ENCODE data around the gene DYRK1A.

The DYRK1A gene

DNA sequence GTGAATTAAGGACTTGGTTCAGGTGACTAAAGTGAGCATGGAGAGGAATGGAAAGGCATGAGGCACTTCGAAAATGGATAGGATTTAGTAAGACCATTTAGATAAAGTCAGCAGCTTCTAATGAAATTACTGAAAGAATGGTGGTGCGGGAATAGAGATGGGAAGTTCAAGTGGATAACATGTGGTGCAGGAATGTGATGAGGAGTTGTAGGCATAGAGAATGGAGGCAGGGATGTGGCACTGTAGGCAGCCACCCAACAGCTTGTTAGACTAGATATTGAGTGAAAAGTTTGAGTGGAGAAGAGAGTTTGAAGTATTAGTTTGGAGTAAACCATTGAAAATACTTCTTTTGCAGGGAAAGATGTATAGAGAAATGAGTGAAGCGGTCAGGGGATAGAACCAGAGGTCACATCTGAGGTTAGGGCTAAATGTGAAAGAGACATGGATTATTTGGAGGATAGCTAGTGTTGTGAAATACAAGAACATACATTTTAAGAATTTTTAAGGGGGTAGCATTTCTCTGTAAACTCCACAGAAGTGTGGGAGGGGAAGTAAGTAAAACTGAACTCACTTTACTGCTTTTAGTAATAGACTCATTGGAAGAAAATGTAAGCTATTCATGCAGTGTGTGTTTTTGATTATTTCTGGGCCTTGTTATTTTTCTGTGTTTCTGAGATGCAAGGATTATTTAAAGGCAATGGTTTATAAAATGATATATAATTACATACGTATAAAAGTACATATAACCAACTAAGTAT is 46.2 kb downstream of the DYRK1A start:
- H3K4me3 ChIP-seq, result no peak overlapping the region
- H3K4me1 ChIP-seq, result peaks cover 7 to 67% (median 20%) of the 10 kb centered on the region in 10 experiments; a peak in 16 of 20 replicates
- 0 out of 22 replicates have a peak, but pooled peaks cover 0 to 3% (median 0%) of the 10 kb centered on the region in 11 experiments for H3K9me3 ChIP-seq (replicated peaks in 1 of 11)
- no peak overlapping the region for H3K9ac ChIP-seq
- no peak for TF ChIP-seq Cebpa-rat (IDR thresholded peaks at IDR 0.05)
- H3K27ac ChIP-seq, result 0 out of 22 replicates have a peak overlapping the region, but pooled peaks of 1 of the 11 experiments have one; percentile 5
- H3K27me3 ChIP-seq, result no peaks in the 10 kb centered on the region
- H3K4me2 ChIP-seq, result peak overlapping the region in 5 of 11 experiments; percentile 1 to 70 (median 16); a peak in 6 of 22 replicates
- peaks cover 78 to 100% (median 100%) of the 10 kb centered on the region in 11 experiments for H4K20me1 ChIP-seq
- peaks cover 4 to 36% (median 22%) of the 10 kb centered on the region in 11 experiments; a peak in 15 of 22 replicates for H3K36me3 ChIP-seq

DNA sequence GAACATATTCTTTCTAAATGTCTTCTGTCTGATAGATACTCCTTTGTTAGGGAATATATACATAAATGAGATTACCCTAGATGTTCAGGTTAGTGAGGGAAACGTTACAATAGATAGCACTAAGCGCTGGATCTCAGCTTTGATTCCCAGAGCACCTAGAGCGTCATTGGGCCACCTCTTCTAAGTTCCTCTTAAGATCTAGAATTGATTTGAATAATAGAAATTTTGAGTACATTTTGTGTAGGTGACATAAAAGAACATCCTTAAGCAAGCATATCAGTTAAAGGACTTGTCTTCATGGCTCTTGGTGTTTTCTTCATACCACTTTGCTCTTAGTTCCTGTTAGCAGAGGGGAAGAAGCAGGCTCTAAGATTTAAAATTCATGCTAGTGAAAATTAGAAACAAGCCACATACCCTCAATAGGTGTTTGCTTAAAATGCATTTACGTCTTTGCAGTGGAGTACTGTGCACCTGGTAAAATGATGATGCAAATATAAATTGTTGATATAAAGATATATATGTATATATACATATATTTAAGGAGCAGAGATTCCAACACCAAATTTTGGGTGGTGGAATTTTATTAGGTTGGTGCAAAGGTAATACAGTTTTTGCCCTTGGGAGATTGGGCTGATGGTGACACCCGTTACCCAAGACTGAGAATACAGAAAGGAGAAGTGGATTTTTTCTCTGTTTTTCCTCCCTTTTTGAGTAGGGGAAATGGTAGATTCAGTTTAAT is 47.1 kb downstream of the DYRK1A start:
- peaks cover 4 to 29% (median 22%) of the 10 kb centered on the region in 11 experiments; a peak in 15 of 22 replicates for H3K36me3 ChIP-seq
- H3K27ac ChIP-seq, result peak overlapping the region in 3 of 11 experiments; percentile 14 to 49 (median 43); a peak in 4 of 22 replicates

DNA sequence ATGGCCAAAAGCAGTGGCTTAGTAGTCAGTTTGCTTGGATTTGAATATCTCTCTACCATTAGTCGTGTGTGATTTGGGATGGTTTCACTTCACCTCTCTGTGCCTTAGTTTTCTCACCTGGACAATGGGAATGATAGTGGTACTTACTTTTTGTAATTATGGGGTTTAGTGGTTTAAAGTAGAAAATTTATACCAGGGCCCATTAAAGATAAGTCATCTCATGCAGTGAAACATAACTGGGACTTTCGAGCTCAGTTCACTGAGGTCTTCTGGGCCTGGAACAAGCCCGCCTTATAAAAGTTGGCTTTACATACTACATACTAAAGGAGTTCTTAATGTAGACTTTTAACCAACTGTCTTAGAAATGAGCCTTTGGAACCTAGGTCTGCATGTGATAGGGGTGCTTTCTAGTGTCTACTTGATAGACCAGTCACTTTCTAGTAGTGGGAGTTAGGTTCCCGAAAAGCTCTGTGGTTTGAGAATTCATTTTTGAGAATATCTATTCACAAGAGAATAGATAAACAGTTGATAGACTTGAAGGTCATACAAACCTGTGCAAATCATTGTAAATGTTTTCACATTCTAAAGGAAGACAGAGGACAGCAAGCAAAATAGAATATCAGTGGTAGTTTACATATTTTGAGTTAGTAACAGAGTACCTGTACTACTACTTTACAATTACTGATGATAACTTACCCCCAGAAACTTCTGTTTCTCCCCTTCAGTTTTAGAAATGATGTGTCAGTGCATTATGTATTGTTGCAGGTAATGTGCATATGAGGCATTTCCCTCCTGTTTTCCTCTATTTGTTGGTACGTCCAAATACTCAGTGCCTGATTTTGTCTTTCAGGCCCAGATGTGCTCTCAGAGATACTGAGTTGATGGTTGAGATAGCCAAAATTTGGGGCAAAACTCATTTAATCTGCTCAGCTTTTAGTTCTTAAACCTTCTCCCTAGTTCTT is 48.0 kb downstream of the DYRK1A start:
- Histone ChIP-seq H3K27me3 (no peaks in the 10 kb centered on the region), H3K4me2 (peak overlapping the region in 9 of 11 experiments; percentile 2 to 70 (median 33); a peak in 11 of 22 replicates), H3K36me3 (peaks cover 4 to 27% (median 19%) of the 10 kb centered on the region in 11 experiments; a peak in 15 of 22 replicates), H3K4me1 (peaks cover 5 to 59% (median 20%) of the 10 kb centered on the region in 10 experiments; a peak in 16 of 20 replicates), H3K9ac (no peak overlapping the region), H3K4me3 (no peak overlapping the region), H3K9me3 (replicated peaks in 1 of 11) (no peaks in the 10 kb centered on the region), H4K20me1 (peaks cover 67 to 100% (median 100%) of the 10 kb centered on the region in 11 experiments), H3K27ac (peak overlapping the region in 3 of 11 experiments; percentile 21 to 49 (median 43); a peak in 7 of 22 replicates)
- no peak for TF ChIP-seq Cebpa-rat (IDR thresholded peaks at IDR 0.05)

More for the DNA sequence above, 47.1 kb downstream of the DYRK1A start:
- Histone ChIP-seq H3K4me3 (no peak overlapping the region), H3K9ac (no peak overlapping the region), H3K4me1 (peaks cover 7 to 58% (median 20%) of the 10 kb centered on the region in 10 experiments; a peak in 16 of 20 replicates), H4K20me1 (peaks cover 68 to 100% (median 100%) of the 10 kb centered on the region in 11 experiments), H3K27me3 (no peaks in the 10 kb centered on the region), H3K9me3 (replicated peaks in 1 of 11) (0 out of 22 replicates have a peak, but pooled peaks cover 0 to 2% (median 0%) of the 10 kb centered on the region in 11 experiments), H3K4me2 (peak overlapping the region in 9 of 11 experiments; percentile 2 to 70 (median 33); a peak in 13 of 22 replicates)
- no peak for TF ChIP-seq Cebpa-rat (IDR thresholded peaks at IDR 0.05)

DNA sequence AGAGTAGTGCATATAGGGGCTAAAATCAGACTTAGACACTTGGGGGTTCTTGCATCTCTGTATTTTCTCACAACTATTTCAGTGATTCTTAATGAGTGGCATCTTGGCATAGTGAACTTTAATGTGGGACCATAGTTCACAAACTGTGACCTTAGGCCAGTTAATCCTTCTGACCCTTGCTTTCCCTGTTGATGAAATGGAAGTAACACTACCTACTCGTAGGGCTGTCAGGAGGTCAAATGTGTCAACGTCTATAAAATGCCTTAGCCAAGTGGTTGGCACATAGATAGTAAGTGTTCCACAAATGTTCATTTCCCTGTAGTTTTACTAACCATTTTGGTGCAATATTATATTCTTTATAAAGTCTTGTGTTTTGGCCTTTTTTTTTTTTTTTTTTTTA is 49.4 kb downstream of the DYRK1A start:
- Histone ChIP-seq H4K20me1 (peaks cover 62 to 100% (median 100%) of the 10 kb centered on the region in 11 experiments), H3K9ac (no peak overlapping the region), H3K9me3 (replicated peaks in 1 of 11) (no peaks in the 10 kb centered on the region), H3K27ac (no peak overlapping the region), H3K27me3 (no peaks in the 10 kb centered on the region), H3K4me3 (no peak overlapping the region), H3K4me2 (peak overlapping the region in 1 of 11 experiments; percentile 62; a peak in 2 of 22 replicates), H3K4me1 (peaks cover 5 to 61% (median 20%) of the 10 kb centered on the region in 10 experiments; a peak in 16 of 20 replicates), H3K36me3 (peaks cover 6 to 27% (median 23%) of the 10 kb centered on the region in 11 experiments; a peak in 17 of 22 replicates)
- no peak for TF ChIP-seq Cebpa-rat (IDR thresholded peaks at IDR 0.05)

DNA sequence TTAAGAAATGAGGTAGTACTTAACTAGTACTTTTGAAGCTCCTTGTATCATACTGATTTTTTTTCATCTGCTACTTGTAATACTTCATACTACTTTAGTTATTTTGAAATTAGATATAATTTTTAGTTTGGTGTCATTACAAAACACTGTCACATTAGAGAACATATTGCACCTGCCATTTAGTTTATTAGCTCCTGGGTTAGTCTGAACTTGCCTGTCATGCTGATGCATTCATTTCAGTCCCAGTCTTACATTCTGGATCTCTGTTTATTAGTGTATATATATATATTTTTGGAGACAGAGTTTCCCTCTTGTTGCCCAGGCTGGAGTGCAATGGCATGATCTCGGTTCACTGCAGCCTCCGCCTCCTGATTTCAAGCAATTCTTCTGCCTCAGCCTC is 50.3 kb downstream of the DYRK1A start:
- Histone ChIP-seq H3K4me3 (no peak overlapping the region), H3K27me3 (no peaks in the 10 kb centered on the region), H3K4me2 (no peak overlapping the region), H3K9me3 (replicated peaks in 1 of 11) (no peaks in the 10 kb centered on the region), H3K4me1 (peaks cover 5 to 53% (median 20%) of the 10 kb centered on the region in 10 experiments; a peak in 16 of 20 replicates), H3K27ac (no peak overlapping the region), H3K9ac (no peak overlapping the region), H3K36me3 (peaks cover 16 to 35% (median 31%) of the 10 kb centered on the region in 11 experiments; a peak in 20 of 22 replicates), H4K20me1 (peaks cover 53 to 100% (median 99%) of the 10 kb centered on the region in 11 experiments)
- no peak for TF ChIP-seq Cebpa-rat (IDR thresholded peaks at IDR 0.05)

DNA sequence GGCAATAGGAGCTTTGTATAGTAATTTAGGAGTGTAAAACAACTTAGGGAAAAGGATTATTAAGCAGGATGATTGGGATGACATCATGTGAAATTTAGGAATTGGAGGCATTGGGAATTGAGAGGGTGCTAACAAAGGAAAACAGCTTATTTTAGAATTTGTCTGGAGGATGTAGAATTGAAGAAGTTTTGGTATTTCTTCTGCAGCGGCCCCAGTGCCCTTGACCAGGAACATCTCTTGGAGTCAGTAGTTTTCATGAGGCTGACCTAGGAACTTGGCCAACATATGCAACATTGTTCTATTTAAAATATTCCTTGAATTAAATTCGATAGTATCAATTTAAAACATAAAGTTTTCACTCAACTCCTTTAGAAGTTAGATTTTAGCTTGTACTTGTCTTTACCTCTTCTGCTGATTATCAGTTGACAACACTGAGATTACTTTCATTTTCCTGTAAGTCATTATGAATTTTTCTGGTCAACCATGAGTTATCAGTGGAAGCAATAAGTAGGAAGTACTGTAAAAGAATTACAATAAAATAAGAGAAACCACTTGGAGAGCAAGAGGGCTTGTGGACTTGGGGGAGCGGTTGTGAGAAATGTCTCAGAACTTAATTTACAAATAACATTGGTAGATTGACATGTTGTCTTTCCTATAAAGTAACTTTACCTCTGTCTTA is 52.8 kb downstream of the DYRK1A start:
- H3K4me3 ChIP-seq, result no peak overlapping the region
- H3K9ac ChIP-seq, result no peak overlapping the region
- peaks cover 35 to 59% (median 52%) of the 10 kb centered on the region in 11 experiments; a peak in 21 of 22 replicates for H3K36me3 ChIP-seq
- no peak for TF ChIP-seq Cebpa-rat (IDR thresholded peaks at IDR 0.05)
- H3K27ac ChIP-seq, result no peak overlapping the region
- H4K20me1 ChIP-seq, result peaks cover 29 to 100% (median 90%) of the 10 kb centered on the region in 11 experiments; a peak in 20 of 22 replicates
- H3K4me1 ChIP-seq, result peaks cover 0 to 29% (median 3%) of the 10 kb centered on the region in 10 experiments; a peak in 14 of 20 replicates
- no peaks in the 10 kb centered on the region for H3K27me3 ChIP-seq
- peak overlapping the region in 1 of 11 experiments; percentile 17; a peak in 1 of 22 replicates for H3K4me2 ChIP-seq
- peaks cover 0 to 4% (median 0%) of the 10 kb centered on the region in 11 experiments; a peak in 2 of 22 replicates for H3K9me3 ChIP-seq (replicated peaks in 1 of 11)

DNA sequence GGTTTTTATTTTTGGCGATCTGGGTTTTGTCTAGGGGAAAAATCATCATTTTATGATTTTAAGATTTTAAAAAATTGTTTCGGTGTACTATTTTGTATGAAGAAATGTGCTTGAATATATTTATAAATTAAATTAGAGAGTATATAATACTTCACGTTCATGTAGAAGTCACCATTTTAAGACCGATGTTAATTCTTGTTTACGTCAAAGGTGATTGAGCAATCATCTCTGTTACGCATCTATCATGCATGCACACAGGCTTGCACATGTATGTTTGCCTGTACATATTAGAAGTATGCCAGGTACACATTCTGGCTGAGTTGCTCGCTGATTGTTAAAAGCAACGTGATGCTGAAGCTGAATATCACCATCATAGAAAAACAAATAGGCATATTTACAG is 54.7 kb downstream of the DYRK1A start:
- H3K36me3 ChIP-seq, result peaks cover 55 to 71% (median 68%) of the 10 kb centered on the region in 11 experiments; a peak in 21 of 22 replicates
- peaks cover 0 to 9% (median 0%) of the 10 kb centered on the region in 10 experiments; a peak in 2 of 20 replicates for H3K4me1 ChIP-seq

More for the DNA sequence above, 54.7 kb downstream of the DYRK1A start:
- 0 out of 22 replicates have a peak, but pooled peaks of 1 of the 11 experiments have one; percentile 25 for TF ChIP-seq Cebpa-rat (IDR thresholded peaks at IDR 0.05)
- Histone ChIP-seq H3K9ac (no peak overlapping the region), H3K4me3 (no peak overlapping the region), H3K4me2 (no peak overlapping the region), H4K20me1 (peaks cover 10 to 96% (median 72%) of the 10 kb centered on the region in 11 experiments; a peak in 19 of 22 replicates), H3K27me3 (no peaks in the 10 kb centered on the region), H3K9me3 (replicated peaks in 1 of 11) (peaks cover 0 to 12% (median 8%) of the 10 kb centered on the region in 11 experiments; a peak in 13 of 22 replicates), H3K27ac (no peak overlapping the region)
